Measurements from ENCODE around the gene CNMD. TPM values are rescaled to one million over a fixed set of nuclear protein-coding genes. Genes with fewer than 3 reads are reported as not detected.
A peak's percentile ranks its signal among the peaks of the same experiment; 100 is the strongest.
"Not testable (repeated sequence)": the region's sequence is repeated elsewhere in the genome, so short reads cannot be mapped to it uniquely, and the experiment has no call there.

Gene CNMD
- total RNA-seq, 1 experiment from 2014 or later, result not detected

DNA sequence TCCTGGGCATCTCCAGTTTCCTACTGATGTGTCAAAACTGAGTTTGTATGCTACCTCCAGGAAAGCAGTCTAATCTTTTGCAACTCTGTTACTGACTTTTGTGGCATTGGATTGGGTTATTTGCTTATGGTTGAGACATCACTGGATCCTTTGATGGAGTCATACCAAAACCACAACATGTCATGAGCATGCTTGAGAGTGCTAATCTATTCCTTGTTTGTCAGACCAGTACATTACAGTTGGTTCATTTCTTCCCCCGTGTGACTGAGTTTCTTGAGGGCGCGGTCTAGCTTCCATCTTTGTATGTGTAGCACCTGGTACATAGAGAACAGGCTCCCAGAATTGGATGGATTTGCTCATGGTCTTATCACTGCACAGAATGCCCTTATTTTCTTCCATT, 43.8 kb downstream of the CNMD start:
- intact Hi-C loops (cut with micrococcal nuclease), result no loop called here
- Mint-ChIP-seq H3K27ac (ENCODE audit: low read depth, unreplicated experiment) (peak overlapping the region; percentile 12), H3K4me3 (ENCODE audit: unreplicated experiment) (no peak overlapping the region), H3K27me3 (ENCODE audit: insufficient read depth, unreplicated experiment) (no peaks in the 10 kb centered on the region), H3K4me1 (ENCODE audit: insufficient read depth, unreplicated experiment) (peaks cover 9% of the 10 kb centered on the region), H3K9me3 (ENCODE audit: unreplicated experiment) (no peaks in the 10 kb centered on the region), H3K36me3 (ENCODE audit: insufficient read depth, unreplicated experiment) (peaks cover 13% of the 10 kb centered on the region)
- DNase-seq (ENCODE audit: unreplicated experiment), result peak; percentile 33
- no peak for TF ChIP-seq CTCF (IDR thresholded peaks at IDR 0.05; ENCODE audit: unreplicated experiment)
- POLR2A ChIA-PET, result interaction anchor here (1.2 kb wide), 1 partner anchor 43 kb away, joined by 3 read pairs; the partner anchor contains the start of gene SUGT1
- BruUV-seq (replicated peaks), result no TSS peak
- CTCF ChIA-PET, result no interaction called here

DNA sequence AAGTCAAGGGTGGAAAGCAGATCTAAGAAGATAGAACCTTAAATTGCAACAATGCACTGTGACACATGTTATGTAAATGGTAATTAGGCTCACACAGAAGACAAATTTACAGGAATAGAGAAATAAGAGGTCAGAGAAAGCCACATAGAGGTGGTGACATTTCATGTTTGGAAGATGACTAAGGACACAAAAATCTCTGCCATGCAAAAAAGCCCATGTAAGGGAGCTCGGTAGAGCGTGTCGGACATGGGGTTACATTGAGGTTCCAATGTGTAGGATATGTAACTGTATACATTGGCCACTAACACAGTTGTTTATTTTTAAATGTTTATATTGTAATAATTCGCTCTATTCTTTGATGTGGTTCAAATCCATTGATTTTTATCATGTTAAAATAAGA, 53.2 kb downstream of the CNMD start:
- no peaks in the 10 kb centered on the region for H3K4me1 Mint-ChIP-seq (ENCODE audit: insufficient read depth, unreplicated experiment)
- H3K27ac Mint-ChIP-seq (ENCODE audit: low read depth, unreplicated experiment), result no peak overlapping the region
- no peaks in the 10 kb centered on the region for H3K27me3 Mint-ChIP-seq (ENCODE audit: insufficient read depth, unreplicated experiment)
- ChIA-PET CTCF (interaction anchor here (1.5 kb wide), 1 partner anchor 14 kb away, joined by 3 read pairs; no protein-coding TSS in a partner anchor), POLR2A (interaction anchor here (0.7 kb wide), 1 partner anchor 233 kb away, joined by 3 read pairs; no protein-coding TSS in a partner anchor)
- intact Hi-C loops (cut with micrococcal nuclease), result no loop called here
- no peak for DNase-seq (ENCODE audit: unreplicated experiment)
- no peak overlapping the region for H3K4me3 Mint-ChIP-seq (ENCODE audit: unreplicated experiment)
- no peaks in the 10 kb centered on the region for H3K9me3 Mint-ChIP-seq (ENCODE audit: unreplicated experiment)
- no peak for TF ChIP-seq CTCF (IDR thresholded peaks at IDR 0.05; ENCODE audit: unreplicated experiment)
- peaks cover 73% of the 10 kb centered on the region for H3K36me3 Mint-ChIP-seq (ENCODE audit: insufficient read depth, unreplicated experiment)
- BruUV-seq (replicated peaks), result no TSS peak

GRCh38 chr13:52685806-52686205, 53.8 kb downstream of the CNMD start:
- H3K4me3 Mint-ChIP-seq (ENCODE audit: unreplicated experiment); DNase-seq (ENCODE audit: unreplicated experiment); H3K9me3 Mint-ChIP-seq (ENCODE audit: unreplicated experiment); H3K27me3 Mint-ChIP-seq (ENCODE audit: insufficient read depth, unreplicated experiment); BruUV-seq (replicated peaks); H3K4me1 Mint-ChIP-seq (ENCODE audit: insufficient read depth, unreplicated experiment); intact Hi-C loops (cut with micrococcal nuclease); H3K27ac Mint-ChIP-seq (ENCODE audit: low read depth, unreplicated experiment): not testable (repeated sequence)
- ChIA-PET CTCF (interaction anchor here (1.5 kb wide), 1 partner anchor 14 kb away, joined by 3 read pairs; no protein-coding TSS in a partner anchor), POLR2A (interaction anchor here (0.7 kb wide), 1 partner anchor 233 kb away, joined by 3 read pairs; no protein-coding TSS in a partner anchor)
- peaks cover 77% of the 10 kb centered on the region for H3K36me3 Mint-ChIP-seq (ENCODE audit: insufficient read depth, unreplicated experiment)

DNA sequence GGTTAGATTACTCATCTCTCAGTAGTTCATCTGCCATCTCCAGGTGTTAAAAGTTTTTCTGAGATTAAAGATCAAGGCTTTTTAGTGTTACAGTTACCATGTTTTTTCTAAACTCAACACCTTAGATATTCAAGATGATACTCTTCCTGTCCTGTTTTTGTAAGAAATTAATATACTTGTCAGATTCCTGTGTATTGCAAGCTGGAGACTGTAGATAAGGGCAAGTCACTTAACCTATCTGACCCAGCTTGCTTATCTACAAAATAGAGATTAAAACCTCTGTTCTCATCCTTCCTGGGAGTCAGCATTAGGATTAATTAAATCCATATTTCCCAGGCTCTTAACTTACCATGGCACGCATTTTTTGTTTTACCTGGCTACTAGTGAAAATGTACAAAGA, 61.8 kb downstream of the CNMD start:
- intact Hi-C loops (cut with micrococcal nuclease), result no loop called here
- H3K27me3 Mint-ChIP-seq (ENCODE audit: insufficient read depth, unreplicated experiment), result no peaks in the 10 kb centered on the region
- no TSS peak for BruUV-seq (replicated peaks)
- DNase-seq (ENCODE audit: unreplicated experiment), result no peak
- H3K9me3 Mint-ChIP-seq (ENCODE audit: unreplicated experiment), result no peaks in the 10 kb centered on the region
- ChIA-PET CTCF (interaction anchor here (1.5 to 2.4 kb wide), 3 partner anchors 13 to 290 kb away, joined by 5 to 13 read pairs (median 5); partner anchors contain the start of gene SUGT1), POLR2A (no interaction called here)
- no peak overlapping the region for H3K4me3 Mint-ChIP-seq (ENCODE audit: unreplicated experiment)
- no peak overlapping the region for H3K27ac Mint-ChIP-seq (ENCODE audit: low read depth, unreplicated experiment)
- TF ChIP-seq CTCF (IDR thresholded peaks at IDR 0.05; ENCODE audit: unreplicated experiment), result no peak
- H3K36me3 Mint-ChIP-seq (ENCODE audit: insufficient read depth, unreplicated experiment), result peaks cover 65% of the 10 kb centered on the region
- H3K4me1 Mint-ChIP-seq (ENCODE audit: insufficient read depth, unreplicated experiment), result no peaks in the 10 kb centered on the region

DNA sequence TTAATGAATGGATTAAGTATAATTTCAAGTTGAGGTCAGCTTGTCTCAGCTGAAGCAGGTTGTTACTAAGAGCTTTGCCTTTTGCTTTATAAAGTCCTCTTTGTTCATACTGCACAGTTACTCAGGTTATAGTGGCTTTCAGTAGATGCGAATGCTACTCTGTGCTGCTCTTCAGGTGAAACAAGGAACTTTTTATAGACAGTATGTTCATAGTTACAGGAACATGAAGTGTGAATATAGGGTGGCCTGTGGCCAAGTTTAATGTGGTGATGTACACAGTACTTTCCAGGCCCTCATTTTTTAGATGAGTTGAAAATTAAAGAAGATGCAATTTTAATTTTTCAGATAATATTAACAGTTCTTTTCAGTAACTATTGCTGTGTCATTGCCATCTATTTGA, 66.2 kb downstream of the CNMD start:
- H3K9me3 Mint-ChIP-seq (ENCODE audit: unreplicated experiment), result no peaks in the 10 kb centered on the region
- no TSS peak for BruUV-seq (replicated peaks)
- ChIA-PET POLR2A (no interaction called here), CTCF (interaction anchor here (0.7 kb wide), 1 partner anchor 51 kb away, joined by 3 read pairs; no protein-coding TSS in a partner anchor)
- peaks cover 71% of the 10 kb centered on the region for H3K36me3 Mint-ChIP-seq (ENCODE audit: insufficient read depth, unreplicated experiment)
- peaks cover under 1% of the 10 kb centered on the region for H3K4me1 Mint-ChIP-seq (ENCODE audit: insufficient read depth, unreplicated experiment)
- TF ChIP-seq CTCF (IDR thresholded peaks at IDR 0.05; ENCODE audit: unreplicated experiment), result no peak
- no peaks in the 10 kb centered on the region for H3K27me3 Mint-ChIP-seq (ENCODE audit: insufficient read depth, unreplicated experiment)
- H3K4me3 Mint-ChIP-seq (ENCODE audit: unreplicated experiment), result no peak overlapping the region
- H3K27ac Mint-ChIP-seq (ENCODE audit: low read depth, unreplicated experiment), result no peak overlapping the region
- DNase-seq (ENCODE audit: unreplicated experiment), result no peak
- intact Hi-C loops (cut with micrococcal nuclease), result no loop called here
